ENCODE data around the gene P4HTM.

The P4HTM gene

DNA sequence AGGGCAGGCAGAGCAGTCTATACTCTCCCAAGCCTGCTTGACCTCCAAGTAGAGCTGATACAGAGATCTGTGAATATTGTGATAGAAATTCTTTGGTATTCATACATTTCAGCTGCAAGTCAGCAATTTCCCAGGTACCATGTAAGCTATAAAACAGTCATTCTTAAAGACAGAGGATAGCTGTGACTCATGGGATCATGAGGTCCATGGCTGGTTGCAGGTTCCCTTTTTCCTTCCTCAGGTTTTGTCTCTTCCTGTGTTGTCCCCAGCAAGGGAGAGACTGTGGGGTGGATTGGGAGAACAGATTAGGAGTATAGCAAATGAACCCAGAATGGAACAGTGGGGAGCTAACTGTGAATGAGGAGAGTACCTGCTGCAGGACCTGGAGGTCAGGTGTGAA, 5.4 kb upstream of the P4HTM start:
- DNase-seq (ENCODE audit: low read depth, low spot score) = no peak

- DNase-seq (ENCODE audit: low read depth, low spot score) = no peak
Observed at GRCh38 chr3:48985831-48986376, 4.1 kb upstream of the P4HTM start.

- DNase-seq (ENCODE audit: low read depth, low spot score) = no peak
Observed at GRCh38 chr3:48989126-48989795, 780 bp upstream of the P4HTM start.

DNA sequence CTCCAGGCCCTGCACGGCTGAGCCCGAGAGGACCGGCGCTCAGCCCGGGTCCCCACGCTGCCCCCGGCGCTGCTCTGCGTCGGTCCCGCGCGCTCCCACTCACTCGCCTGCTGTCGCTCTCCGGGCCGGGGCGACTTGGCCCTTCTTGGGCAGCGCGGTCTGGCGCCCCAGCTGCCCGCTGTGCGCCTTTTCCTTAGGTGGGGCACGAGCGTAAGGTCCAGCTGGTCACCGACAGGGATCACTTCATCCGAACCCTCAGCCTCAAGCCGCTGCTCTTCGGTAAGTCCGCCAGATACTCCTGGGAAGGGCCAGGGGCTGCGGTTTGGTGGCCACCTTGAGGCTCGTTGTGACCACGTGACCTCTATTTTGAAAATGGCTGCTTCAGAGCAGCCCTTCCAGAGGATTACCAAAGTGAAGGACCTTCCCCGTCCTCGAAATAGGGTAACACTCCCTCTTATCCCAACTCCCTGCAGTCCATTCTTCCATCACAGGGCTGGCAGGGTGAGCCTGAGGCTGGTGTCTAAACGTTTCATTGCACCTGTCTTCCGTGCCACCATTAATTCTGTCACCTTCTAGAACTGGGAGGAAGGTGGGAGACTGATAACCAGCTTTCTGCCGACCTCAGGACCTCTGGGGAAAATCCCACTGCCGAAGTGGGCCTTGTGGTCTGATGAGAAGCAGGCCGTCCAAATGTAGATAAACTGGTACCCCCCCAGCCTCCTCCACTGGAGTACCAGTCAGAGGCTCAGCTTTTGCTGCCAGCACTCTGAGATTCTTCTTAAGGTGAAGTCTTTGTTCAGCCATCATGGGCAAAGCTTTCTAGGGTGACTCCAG, 812 bp downstream of the P4HTM start:
- DNase-seq (ENCODE audit: low read depth, low spot score) = no peak

DNA sequence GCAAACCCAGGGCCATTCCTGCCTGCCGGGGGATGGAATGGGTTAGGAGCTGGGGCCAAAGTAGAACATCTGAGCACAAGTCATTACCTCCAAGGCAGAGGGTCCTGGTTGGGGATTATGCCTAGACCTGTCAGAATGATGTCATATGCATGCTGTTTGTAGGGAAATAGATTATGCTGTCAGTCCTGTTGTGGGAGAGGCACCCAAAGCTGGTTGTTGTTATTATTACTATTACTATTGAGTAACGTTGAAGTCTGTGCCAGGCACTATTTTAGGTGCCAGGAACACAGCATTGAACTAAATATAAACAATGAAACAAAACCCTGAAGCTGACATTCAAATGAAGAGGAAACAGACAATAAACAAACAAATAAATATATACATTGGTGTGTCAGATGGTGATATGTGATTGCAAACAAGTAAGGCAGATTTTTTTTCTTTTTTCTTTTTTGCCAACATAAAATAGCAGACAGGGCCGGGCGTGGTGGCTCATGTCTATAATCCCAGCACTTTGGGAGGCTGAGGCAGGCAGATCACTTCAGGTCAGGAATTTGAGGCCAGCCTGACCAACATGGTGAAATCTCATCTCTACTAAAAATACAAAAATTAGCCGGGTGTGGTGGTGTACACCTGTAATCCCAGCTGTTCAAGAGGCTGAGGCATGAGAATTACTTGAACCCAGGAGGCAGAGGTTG, 2.0 kb downstream of the P4HTM start:
- DNase-seq (ENCODE audit: low read depth, low spot score) = no peak

- DNase-seq (ENCODE audit: low read depth, low spot score) = no peak
Observed at GRCh38 chr3:48993834-48994233, 3.8 kb downstream of the P4HTM start.

DNA sequence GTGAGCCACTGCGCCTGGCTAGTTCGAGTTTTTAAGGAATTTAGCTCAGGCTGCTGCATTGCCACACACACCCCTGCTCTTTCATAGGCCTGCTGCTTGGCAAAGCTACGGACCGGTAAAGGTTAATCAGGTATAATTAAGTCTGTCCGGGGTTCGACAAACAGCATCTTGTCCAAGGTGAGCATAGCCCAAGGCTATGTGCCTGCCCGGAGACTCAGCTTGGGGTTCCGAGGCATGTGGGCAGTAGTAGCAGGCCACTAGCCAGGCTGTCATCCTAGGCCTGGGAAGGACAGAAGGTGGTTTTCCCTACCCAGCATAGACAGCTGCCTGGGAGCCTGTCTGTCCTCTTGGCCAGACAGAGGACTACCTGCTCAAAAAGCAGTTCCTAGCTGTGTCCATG, 6.6 kb downstream of the P4HTM start:
- no peak for DNase-seq (ENCODE audit: low read depth, low spot score)

DNA sequence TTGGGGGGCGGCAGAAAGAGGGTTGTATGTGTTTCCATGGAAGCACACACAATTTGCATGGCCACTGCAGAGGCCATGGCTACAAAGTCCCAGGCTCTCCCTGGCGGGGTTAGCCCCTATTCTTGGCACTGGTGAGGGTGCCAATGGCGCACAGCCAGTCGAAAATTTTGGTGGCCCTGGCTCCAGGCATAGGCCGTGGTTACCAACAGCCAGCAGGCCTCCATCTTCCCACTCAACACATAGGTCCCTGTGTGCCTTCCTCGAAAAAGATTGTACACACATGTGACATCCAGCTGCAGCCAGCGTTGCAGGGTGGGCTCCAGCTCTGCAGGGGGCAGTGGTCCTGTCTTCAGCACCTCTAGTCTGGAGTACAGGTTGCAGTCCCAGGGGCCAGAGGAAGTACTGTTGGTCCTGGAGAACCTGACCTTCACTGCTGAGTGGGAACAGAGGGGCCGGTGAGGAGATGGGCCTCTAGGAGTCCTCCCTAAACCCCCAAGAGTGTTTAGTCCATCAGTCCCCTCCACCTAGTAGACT, 7.1 kb downstream of the P4HTM start:
- no peak for DNase-seq (ENCODE audit: low read depth, low spot score)

DNA sequence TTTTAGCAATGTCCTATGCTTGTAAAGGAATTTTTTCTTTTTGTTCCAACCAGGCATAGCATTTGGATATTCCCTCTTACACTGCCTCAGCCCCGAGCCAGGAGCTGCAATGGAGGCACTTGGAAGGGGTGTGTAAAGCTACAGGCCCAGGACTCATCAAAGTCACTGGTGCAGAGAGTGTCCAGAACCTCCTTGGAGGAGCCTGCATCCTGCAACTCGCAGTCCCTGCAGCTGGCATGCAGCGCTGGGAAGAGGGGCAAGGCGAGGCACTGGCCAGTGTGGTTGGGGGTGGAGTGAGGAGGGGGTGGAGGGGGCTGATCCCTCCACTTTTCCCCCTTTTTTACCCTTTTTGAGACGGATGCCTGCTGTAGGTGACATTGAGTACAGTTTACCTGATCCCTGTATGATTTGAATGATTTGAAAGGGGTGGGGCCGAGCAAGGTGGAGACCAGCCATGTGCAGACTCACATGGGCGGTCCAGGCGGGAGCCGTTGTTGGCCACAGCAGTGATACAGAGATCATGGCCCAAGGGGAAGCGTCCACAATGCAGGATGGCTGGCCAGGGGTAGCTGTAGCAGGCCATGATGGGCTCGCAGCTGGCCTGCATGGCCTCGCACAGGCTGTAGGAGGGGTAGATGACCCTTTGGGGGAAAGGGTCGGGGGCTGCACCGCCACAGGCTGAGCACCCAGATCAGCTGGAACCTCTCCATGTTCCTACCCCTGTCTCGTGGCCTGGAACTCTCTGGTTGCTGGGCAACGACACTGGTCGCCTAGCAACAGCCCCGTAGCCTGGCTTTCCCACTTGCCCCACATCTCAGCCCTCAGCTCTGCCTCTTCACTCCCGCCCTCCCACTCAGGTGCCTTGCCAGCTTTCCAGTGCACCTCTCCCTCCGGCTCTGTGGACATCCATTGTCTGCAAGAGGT, 7.9 kb downstream of the P4HTM start:
- no peak for DNase-seq (ENCODE audit: low read depth, low spot score)

DNA sequence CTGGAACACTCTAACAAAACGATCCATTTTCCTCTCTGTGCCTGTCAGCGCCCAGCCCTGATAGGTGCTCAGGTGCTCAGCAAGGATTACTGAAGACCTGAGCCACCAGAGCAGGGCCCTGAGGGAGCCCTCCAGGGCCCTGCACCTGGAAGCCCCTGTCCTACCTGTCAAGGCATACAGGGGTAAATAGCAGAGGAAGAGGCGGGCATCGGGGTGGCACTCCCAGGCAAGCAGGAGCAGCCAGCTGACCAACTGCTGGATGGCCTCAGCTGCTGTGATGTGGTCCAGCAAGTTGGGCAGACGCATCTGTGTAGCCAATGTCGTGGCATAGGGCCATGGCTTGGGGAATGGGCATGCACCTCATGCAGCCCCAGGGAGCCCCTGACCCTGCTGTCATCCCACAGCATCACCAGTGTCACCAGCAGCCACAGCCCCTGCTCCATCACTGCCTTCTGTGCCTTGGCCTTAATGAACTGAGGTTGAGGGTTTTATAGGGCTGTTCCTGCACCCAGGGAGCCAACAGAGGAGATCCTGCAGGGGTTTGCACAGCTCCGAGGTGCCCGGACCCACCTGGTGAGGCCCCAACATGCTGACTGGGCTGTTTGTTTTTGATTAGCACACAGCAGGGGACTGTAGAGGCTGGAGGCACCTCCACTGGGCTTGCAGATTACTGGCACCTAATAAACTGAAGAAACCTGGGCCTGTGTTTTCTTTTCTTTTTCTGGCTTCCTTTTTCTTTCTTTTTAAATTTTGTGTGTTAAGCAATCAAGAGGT, 9.2 kb downstream of the P4HTM start:
- DNase-seq (ENCODE audit: low read depth, low spot score) = no peak

GRCh38 chr3:49001155-49001554, 11.1 kb downstream of the P4HTM start:
- no peak for DNase-seq (ENCODE audit: low read depth, low spot score)

DNA sequence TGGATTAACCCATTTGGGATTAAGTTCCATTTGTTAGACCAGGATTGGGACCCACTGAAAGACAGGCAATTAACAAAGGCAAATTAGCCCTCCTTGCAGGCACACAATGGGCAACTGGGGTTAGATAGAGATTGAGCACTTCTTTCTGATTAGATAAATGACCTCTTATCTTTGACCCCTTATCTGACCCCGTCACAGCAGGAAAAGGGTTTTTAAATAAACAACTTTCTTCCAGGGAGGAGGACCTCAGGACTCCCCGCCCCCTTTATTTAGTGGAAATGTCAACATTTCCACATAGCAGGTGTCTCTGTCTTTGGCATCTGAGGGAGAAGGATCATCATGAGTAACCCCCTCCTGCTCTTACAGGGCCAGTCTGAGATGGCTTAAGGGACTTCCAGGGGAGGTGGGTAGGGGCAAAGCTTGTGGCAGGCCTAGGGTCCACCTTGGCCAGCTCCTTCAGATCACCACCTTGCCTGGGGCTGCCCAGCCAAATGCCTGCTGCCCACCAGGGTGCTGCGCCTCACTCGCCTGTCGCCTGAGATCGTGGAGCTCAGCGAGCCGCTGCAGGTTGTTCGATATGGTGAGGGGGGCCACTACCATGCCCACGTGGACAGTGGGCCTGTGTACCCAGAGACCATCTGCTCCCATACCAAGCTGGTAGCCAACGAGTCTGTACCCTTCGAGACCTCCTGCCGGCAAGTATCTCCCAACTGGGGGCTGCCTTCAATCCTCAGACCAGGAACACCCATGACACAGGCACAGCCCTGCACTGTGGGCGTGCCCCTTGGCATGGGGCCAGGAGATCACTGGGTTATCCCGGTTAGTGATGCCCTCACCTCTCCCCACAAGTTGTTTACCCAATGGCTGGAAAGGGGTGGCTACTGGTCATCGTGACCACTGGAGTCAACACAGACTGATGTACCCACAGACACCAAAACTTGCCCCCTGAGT, 14.6 kb downstream of the P4HTM start:
- no peak for DNase-seq (ENCODE audit: low read depth, low spot score)

GRCh38 chr3:49005303-49005680, 15.3 kb downstream of the P4HTM start:
- DNase-seq (ENCODE audit: low read depth, low spot score) = no peak

- no peak for DNase-seq (ENCODE audit: low read depth, low spot score)
Observed at GRCh38 chr3:49005998-49006397, 16.0 kb downstream of the P4HTM start.

GRCh38 chr3:49006408-49007067, 16.5 kb downstream of the P4HTM start:
- no peak for DNase-seq (ENCODE audit: low read depth, low spot score)

GRCh38 chr3:49007068-49007770, 17.2 kb downstream of the P4HTM start, which contains the start of gene WDR6:
TSS of gene WDR6 (plus strand) at chr3:49007391. CDS start at chr3:49007432, 41 bp downstream.
- peak; percentile 93 for DNase-seq (ENCODE audit: low read depth, low spot score)

GRCh38 chr3:49007771-49008528, 17.9 kb downstream of the P4HTM start:
- DNase-seq (ENCODE audit: low read depth, low spot score) = no peak
